AG04450 (cell line): ENCODE data around the gene FUCA1. TPM values are rescaled to one million over a fixed set of nuclear protein-coding genes. Genes with fewer than 3 reads are reported as not detected.
"Not testable (repeated sequence)": the region's sequence is repeated elsewhere in the genome, so short reads cannot be mapped to it uniquely, and the experiment has no call there.

ENCODE experiments used
- CTCF ChIA-PET: fragments of 300-600, 350-600 bp; formaldehyde crosslinking; extraction: SDS; loops from one replicate; lab custom pipeline; 2022; ENCODE audit warnings: antibody characterized with exemption, inconsistent platforms; lab: Charles Lee
- POLR2A ChIA-PET: fragments of 350-600 bp; formaldehyde crosslinking; extraction: SDS; loops from one replicate; lab custom pipeline; 2021; ENCODE audit warnings: antibody characterized with exemption, inconsistent platforms; lab: Yijun Ruan, JAX
- DNase-seq: peaks from one replicate; pipeline ENCODE4 v3.0.0-alpha.2; 2011; ENCODE audit warnings: low read depth, low spot score
- H3K27ac ChIP-seq: one replicate; pipeline ENCODE4 v1.5.1; 2012; ENCODE audit warnings: low read depth, low read length, control low read depth
- H3K27me3 ChIP-seq: one replicate; pipeline ENCODE4 v1.6.0; 2012; ENCODE audit warnings: low read length; ENCODE audit not compliant: control insufficient read depth, insufficient read depth
- H3K4me3 ChIP-seq: 2 replicates; pipeline ENCODE4 v1.5.1; 2011; ENCODE audit warnings: mild to moderate bottlenecking, low read depth, low read length, control low read depth
- H3K9me3 ChIP-seq: 2 replicates; pipeline ENCODE4 v1.5.1; 2012; ENCODE audit warnings: low read length; ENCODE audit not compliant: control insufficient read depth, insufficient read depth
- polyA plus RNA-seq: library from polyadenylated mRNA; depleted of rRNA; stranded (reverse); fragments of >200 nt; gene quantifications from 2 replicates; pipeline ENCODE4 v1.2.3, GENCODE V29; 2011
- TF ChIP-seq, protein P1 (sequence below): IDR thresholded peaks from 2 replicates; pipeline ENCODE4 v1.5.1; 2011; ENCODE audit warnings: low read depth, low read length, control low read depth, inconsistent platforms

Gene FUCA1
- polyA plus RNA-seq, 1 experiment, result 3.9 TPM

DNA sequence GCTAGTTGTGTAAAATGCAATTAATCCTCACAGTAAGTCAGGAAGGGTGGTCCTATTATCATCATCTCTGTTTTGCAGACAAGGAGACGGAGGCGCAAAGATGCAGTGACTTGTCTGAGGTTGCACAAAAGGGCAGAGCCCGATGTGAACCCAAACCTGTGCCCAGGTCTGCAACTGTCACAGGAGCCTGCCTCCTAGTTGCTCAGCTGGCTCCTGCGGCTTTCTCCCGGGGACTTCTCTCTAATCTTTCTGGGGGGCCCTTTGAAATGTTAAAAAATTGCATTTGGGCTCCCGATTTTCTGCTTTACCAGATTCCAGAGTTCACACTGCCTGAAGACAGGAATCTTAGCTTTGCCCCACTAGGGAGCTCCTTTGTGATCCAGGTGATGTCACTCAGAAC is 35.7 kb upstream of the FUCA1 start:
- no peak for DNase-seq
- peaks cover 5% of the 10 kb centered on the region; the same call in 1 of the 2 replicates for H3K9me3 ChIP-seq
- no peak overlapping the region for H3K4me3 ChIP-seq
- peaks cover 60% of the 10 kb centered on the region for H3K27me3 ChIP-seq
- TF ChIP-seq, protein P1, sequence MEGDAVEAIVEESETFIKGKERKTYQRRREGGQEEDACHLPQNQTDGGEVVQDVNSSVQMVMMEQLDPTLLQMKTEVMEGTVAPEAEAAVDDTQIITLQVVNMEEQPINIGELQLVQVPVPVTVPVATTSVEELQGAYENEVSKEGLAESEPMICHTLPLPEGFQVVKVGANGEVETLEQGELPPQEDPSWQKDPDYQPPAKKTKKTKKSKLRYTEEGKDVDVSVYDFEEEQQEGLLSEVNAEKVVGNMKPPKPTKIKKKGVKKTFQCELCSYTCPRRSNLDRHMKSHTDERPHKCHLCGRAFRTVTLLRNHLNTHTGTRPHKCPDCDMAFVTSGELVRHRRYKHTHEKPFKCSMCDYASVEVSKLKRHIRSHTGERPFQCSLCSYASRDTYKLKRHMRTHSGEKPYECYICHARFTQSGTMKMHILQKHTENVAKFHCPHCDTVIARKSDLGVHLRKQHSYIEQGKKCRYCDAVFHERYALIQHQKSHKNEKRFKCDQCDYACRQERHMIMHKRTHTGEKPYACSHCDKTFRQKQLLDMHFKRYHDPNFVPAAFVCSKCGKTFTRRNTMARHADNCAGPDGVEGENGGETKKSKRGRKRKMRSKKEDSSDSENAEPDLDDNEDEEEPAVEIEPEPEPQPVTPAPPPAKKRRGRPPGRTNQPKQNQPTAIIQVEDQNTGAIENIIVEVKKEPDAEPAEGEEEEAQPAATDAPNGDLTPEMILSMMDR, result no peak
- no peak overlapping the region for H3K27ac ChIP-seq
- ChIA-PET CTCF (interaction anchor here (0.7 to 0.9 kb wide), 2 partner anchors 11 to 13 kb away, joined by 3 to 4 read pairs; no protein-coding TSS in a partner anchor), POLR2A (interaction anchor here (0.7 kb wide), 1 partner anchor 13 kb away, joined by 5 read pairs; no protein-coding TSS in a partner anchor)

DNA sequence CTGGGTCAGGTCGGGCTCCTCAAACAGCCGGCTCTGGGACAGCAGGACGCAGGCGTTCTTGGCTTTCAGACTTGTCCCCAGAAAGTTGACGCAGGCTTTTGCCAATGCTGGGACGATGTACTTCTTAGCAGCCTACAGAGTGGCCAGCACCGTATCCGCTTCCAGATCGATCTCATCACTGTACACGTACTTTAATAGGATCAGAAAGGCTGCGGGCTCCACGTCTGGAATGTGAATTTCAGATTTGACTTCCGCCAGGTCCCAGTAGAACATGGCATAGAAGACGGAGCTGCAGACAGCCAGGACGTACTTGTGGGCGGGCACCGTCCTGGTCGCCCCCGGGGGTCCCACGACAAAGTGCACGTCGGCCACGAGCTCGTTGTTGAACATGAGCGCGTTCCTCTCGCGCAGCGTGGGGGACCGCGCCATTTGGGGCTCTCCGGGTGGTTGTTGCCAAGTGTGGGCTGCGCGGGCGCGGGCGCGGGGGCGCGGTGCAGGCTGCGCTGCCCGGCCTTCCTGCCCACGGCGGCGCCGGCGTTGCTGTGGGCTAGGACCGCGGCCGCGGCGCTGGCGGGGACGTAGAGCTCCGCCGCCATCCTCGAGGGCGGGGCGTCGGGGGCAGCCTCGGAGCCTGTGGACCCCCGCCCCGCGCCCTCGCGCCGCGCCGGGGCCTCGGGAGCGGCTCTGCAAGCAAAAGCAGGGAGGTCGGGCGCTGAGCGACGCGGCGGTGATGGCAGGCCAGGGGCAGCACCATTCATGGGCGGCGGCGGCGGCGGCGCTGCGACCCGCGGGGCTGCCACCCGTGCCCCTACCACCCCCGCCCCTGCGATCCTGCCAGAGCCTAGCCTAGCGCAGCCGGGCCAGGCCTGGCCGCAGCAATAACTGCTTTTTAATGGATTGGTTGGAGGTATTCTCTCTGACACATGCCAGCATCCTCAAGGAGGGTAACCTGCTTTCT is 34.5 kb upstream of the FUCA1 start:
- TF ChIP-seq, protein P1, result no peak
- Histone ChIP-seq H3K27ac (no peak overlapping the region), H3K4me3 (no peak overlapping the region), H3K9me3 (peaks cover 5% of the 10 kb centered on the region; the same call in 1 of the 2 replicates), H3K27me3 (peaks cover 56% of the 10 kb centered on the region)
- ChIA-PET POLR2A (no interaction called here), CTCF (interaction anchor here (0.9 kb wide), 1 partner anchor 14 kb away, joined by 3 read pairs; no protein-coding TSS in a partner anchor)
- DNase-seq, result no peak

DNA sequence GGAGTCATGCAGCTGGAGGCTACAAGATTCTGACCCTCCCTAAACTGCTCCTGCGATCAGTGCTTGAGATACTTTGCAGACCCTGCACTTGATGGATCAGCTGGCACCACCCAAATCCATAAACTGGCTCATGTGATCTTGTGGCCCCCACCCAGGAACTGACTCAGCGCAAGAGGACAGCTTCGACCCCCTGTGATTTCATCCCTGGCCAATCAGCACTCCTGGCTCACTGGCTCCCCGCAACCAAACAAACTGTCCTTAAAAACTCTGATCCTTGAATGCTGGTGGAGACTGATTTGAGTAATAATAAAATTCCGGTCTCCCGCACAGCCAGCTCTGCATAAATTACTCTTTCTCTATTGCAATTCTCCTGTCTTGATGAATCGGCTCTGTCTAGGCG is 31.9 kb upstream of the FUCA1 start:
- H3K9me3 ChIP-seq, DNase-seq, H3K4me3 ChIP-seq, CTCF ChIA-PET, POLR2A ChIA-PET, H3K27ac ChIP-seq: not testable (repeated sequence)
- H3K27me3 ChIP-seq, result peaks cover 49% of the 10 kb centered on the region

DNA sequence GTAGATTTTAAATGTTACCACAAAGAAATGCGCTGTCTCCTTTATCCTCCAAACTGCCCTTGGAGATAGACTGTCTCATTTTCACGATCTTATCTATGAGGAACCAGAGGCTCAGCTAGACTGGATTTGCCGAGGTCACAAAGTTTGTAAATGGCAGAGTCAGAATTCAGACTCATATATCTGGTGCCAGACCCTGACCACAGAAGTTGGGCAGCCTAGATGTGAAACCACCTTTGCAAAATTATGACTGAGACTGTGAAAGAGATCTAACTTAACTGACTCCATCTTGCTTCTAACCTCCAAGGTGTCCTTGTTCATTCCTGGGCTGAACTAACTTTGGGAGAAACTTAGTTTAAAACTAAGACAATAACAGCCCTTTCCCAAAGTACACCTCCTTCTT is 31.0 kb upstream of the FUCA1 start:
- TF ChIP-seq, protein P1, result no peak
- ChIA-PET CTCF (interaction anchor here (0.7 kb wide), 1 partner anchor 147 kb away, joined by 3 read pairs; no protein-coding TSS in a partner anchor), POLR2A (no interaction called here)
- DNase-seq, result no peak
- Histone ChIP-seq H3K27ac (no peak overlapping the region), H3K9me3 (peaks cover 5% of the 10 kb centered on the region; the same call in 1 of the 2 replicates), H3K4me3 (no peak overlapping the region), H3K27me3 (peaks cover 39% of the 10 kb centered on the region)

DNA sequence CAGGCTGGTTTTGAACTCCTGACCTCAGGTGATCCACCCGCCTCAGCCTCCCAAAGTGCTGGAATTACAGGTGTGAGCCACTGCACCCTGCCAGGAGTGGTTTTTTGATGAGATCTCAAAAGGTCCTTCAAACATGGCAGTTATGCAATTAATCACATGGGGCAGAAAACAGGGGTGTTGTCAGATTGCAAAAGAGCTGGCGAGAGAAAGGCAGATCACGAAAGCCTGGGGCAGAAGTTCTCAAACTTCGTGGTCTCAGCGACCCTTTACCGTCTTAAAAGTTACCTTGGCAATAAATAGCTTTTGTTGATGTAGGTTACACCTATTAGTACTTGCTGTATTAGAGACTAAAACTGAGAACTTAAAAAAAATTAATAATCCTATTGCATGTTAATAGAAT is 29.0 kb upstream of the FUCA1 start:
- no peak for DNase-seq
- peaks cover 37% of the 10 kb centered on the region for H3K27me3 ChIP-seq
- no peak overlapping the region for H3K27ac ChIP-seq
- H3K9me3 ChIP-seq, result peaks cover 5% of the 10 kb centered on the region; the same call in 1 of the 2 replicates
- TF ChIP-seq, protein P1, result no peak
- ChIA-PET CTCF (no interaction called here), POLR2A (interaction anchor here (0.7 kb wide), 1 partner anchor 862 kb away, joined by 4 read pairs; no protein-coding TSS in a partner anchor)
- H3K4me3 ChIP-seq, result no peak overlapping the region
